ENCODE measurements around the gene MDFIC2. TPM values are rescaled to one million over a fixed set of nuclear protein-coding genes. Genes with fewer than 3 reads are reported as not detected.

MDFIC2 gene
- total and polyA plus RNA-seq, 2 donors (not counting 3 experiments of a cell fraction or from before 2014, with no cell fraction given): not detected

DNA sequence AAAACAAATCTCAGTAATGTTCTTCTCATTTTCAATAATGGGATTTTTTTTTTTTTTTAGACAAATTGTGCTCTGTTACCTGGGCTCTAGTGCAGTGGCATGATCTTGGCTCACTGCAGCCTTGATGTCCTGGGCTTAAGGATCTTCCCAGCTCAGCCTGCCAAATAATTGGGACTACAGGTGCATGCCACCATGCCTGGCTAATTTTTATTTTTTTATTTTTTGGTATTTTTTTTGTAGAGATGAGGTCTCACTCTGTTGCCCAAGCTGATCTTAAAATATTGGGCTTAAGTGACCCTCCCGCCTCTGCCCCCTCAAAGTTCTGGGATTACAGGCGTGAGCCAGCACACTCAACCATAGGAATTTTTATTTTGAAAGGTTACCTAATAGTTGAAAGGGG lies 126.2 kb downstream of the MDFIC2 start:
- Histone ChIP-seq H3K36me3 (ENCODE audit: control insufficient read depth in 2 of 2, extremely low read depth in 1 of 2, insufficient read depth in 2 of 2, low read length in 2 of 2) (no peaks in the 10 kb centered on the region), H3K27ac (ENCODE audit: insufficient read depth, low read depth, low read length) (no peak overlapping the region), H2AFZ (ENCODE audit: low read depth, low read length) (no peak overlapping the region), H3K9ac (replicated peaks; ENCODE audit: extremely low read depth, insufficient read depth, low read length) (no peak overlapping the region), H3K4me3 (replicated peaks in 1 of 3; ENCODE audit: insufficient read depth in 1 of 3, low read depth in 1 of 3, low read length in 3 of 3) (no peak overlapping the region), H3K4me1 (ENCODE audit: control insufficient read depth, extremely low read depth, insufficient read depth, low read length) (no peaks in the 10 kb centered on the region), H3K4me2 (ENCODE audit: insufficient read depth, low read length) (no peak overlapping the region), H4K20me1 (replicated peaks; ENCODE audit: control insufficient read depth, extremely low read depth, insufficient read depth, low read length) (no peaks in the 10 kb centered on the region), H3K79me2 (ENCODE audit: control insufficient read depth, insufficient read depth, low read length) (no peaks in the 10 kb centered on the region), H3K9me1 (replicated peaks; ENCODE audit: control insufficient read depth, extremely low read depth, insufficient read depth, low read length) (no peaks in the 10 kb centered on the region), H3K9me3 (replicated peaks; ENCODE audit: control insufficient read depth, insufficient read depth, low read length) (no peaks in the 10 kb centered on the region), H3K27me3 (ENCODE audit: control insufficient read depth in 2 of 2, insufficient read depth in 2 of 2, low read length in 2 of 2) (peaks cover 0 to 8% of the 10 kb centered on the region in 2 experiments)
- dilution Hi-C loops (cut with MboI; ENCODE audit: extremely low pct_ligation_motif_present, low sequenced_read_pairs): no loop called here
- ChIA-PET POLR2A (no interaction called here), CTCF (interaction anchor here (0.7 kb wide), 1 partner anchor 446 kb away, joined by 3 read pairs; no protein-coding TSS in a partner anchor)
- TF ChIP-seq POLR2A (IDR thresholded peaks at IDR 0.05; ENCODE audit: low read depth, low read length) (no peak), POLR2AphosphoS5 (IDR thresholded peaks at IDR 0.05; ENCODE audit: insufficient read depth, low read depth, low read length) (no peak), EZH2 (IDR thresholded peaks at IDR 0.05; ENCODE audit: borderline replicate concordance, low read depth, low read length, severe bottlenecking) (no peak), GATA2 (IDR thresholded peaks at IDR 0.05; ENCODE audit: insufficient read depth, insufficient read length, low read depth, low read length) (no peak), MYC (IDR thresholded peaks at IDR 0.05; ENCODE audit: low read depth, low read length) (no peak), JUN (IDR thresholded peaks at IDR 0.05; ENCODE audit: borderline replicate concordance, insufficient read depth, insufficient read length, low read depth) (no peak), FOS (IDR thresholded peaks at IDR 0.05; ENCODE audit: borderline replicate concordance, insufficient read depth, low read length) (no peak)
- TF ChIP-seq, protein P1, sequence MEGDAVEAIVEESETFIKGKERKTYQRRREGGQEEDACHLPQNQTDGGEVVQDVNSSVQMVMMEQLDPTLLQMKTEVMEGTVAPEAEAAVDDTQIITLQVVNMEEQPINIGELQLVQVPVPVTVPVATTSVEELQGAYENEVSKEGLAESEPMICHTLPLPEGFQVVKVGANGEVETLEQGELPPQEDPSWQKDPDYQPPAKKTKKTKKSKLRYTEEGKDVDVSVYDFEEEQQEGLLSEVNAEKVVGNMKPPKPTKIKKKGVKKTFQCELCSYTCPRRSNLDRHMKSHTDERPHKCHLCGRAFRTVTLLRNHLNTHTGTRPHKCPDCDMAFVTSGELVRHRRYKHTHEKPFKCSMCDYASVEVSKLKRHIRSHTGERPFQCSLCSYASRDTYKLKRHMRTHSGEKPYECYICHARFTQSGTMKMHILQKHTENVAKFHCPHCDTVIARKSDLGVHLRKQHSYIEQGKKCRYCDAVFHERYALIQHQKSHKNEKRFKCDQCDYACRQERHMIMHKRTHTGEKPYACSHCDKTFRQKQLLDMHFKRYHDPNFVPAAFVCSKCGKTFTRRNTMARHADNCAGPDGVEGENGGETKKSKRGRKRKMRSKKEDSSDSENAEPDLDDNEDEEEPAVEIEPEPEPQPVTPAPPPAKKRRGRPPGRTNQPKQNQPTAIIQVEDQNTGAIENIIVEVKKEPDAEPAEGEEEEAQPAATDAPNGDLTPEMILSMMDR (IDR thresholded peaks at IDR 0.05; ENCODE audit: extremely low read depth in 1 of 2, insufficient read depth in 1 of 2, low read depth in 1 of 2, low read length in 2 of 2): no peak
- TF ChIP-seq, protein P2, sequence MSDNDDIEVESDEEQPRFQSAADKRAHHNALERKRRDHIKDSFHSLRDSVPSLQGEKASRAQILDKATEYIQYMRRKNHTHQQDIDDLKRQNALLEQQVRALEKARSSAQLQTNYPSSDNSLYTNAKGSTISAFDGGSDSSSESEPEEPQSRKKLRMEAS (IDR thresholded peaks at IDR 0.05; ENCODE audit: insufficient read depth, insufficient read length): no peak
- no TSS peak for BruUV-seq (replicated peaks)
- no peak for FAIRE-seq
- intact Hi-C loops (cut with micrococcal nuclease): no loop called here
- DNase-seq (ENCODE audit: low read depth, low spot score): no peak
